ENCODE measurements around the gene CDR2.
"Not testable (repeated sequence)": the region's sequence is repeated elsewhere in the genome, so short reads cannot be mapped to it uniquely, and the experiment has no call there.

Gene CDR2

GRCh38 chr16:22374311-22375116 is at the start of gene CDR2:
Gene CDR2 (minus strand): TSS chr16:22374619. CDS start chr16:22374309, 310 bp downstream.
- DNase-seq (ENCODE audit: low read depth): peak; percentile 96

- no peak for DNase-seq (ENCODE audit: low read depth)
These were observed 49.3 kb upstream of the CDR2 start for GRCh38 chr16:22423716-22424115.

GRCh38 chr16:22421136-22421535 is 46.7 kb upstream of the CDR2 start:
- DNase-seq (ENCODE audit: low read depth): no peak

- no peak for DNase-seq (ENCODE audit: low read depth)
These were observed 46.3 kb upstream of the CDR2 start for GRCh38 chr16:22420606-22421135.

GRCh38 chr16:22419908-22420307 is 45.5 kb upstream of the CDR2 start:
- no peak for DNase-seq (ENCODE audit: low read depth)

GRCh38 chr16:22418826-22419225 is 44.4 kb upstream of the CDR2 start:
- no peak for DNase-seq (ENCODE audit: low read depth)

- DNase-seq (ENCODE audit: low read depth): not testable (repeated sequence)
These were observed 43.4 kb upstream of the CDR2 start for GRCh38 chr16:22417798-22418197.

GRCh38 chr16:22417019-22417418 is 42.6 kb upstream of the CDR2 start:
- no peak for DNase-seq (ENCODE audit: low read depth)

GRCh38 chr16:22413819-22414218 is 39.4 kb upstream of the CDR2 start:
- DNase-seq (ENCODE audit: low read depth): no peak

- DNase-seq (ENCODE audit: low read depth): no peak
These were observed 33.1 kb upstream of the CDR2 start for GRCh38 chr16:22407486-22407885.

GRCh38 chr16:22402191-22402590 is 27.8 kb upstream of the CDR2 start:
- no peak for DNase-seq (ENCODE audit: low read depth)

- no peak for DNase-seq (ENCODE audit: low read depth)
These were observed 26.5 kb upstream of the CDR2 start for GRCh38 chr16:22400900-22401299.

- DNase-seq (ENCODE audit: low read depth): no peak
These were observed 23.5 kb upstream of the CDR2 start for GRCh38 chr16:22397931-22398330.

- no peak for DNase-seq (ENCODE audit: low read depth)
These were observed 23.0 kb upstream of the CDR2 start for GRCh38 chr16:22397464-22397863.

- DNase-seq (ENCODE audit: low read depth): no peak
These were observed 21.5 kb upstream of the CDR2 start for GRCh38 chr16:22395960-22396359.

GRCh38 chr16:22394121-22394520 is 19.7 kb upstream of the CDR2 start:
- DNase-seq (ENCODE audit: low read depth): no peak

GRCh38 chr16:22388101-22388644 is 13.8 kb upstream of the CDR2 start:
- DNase-seq (ENCODE audit: low read depth): no peak

- no peak for DNase-seq (ENCODE audit: low read depth)
These were observed 12.6 kb upstream of the CDR2 start for GRCh38 chr16:22386976-22387375.

- DNase-seq (ENCODE audit: low read depth): no peak
These were observed 10.8 kb upstream of the CDR2 start for GRCh38 chr16:22385196-22385595.

GRCh38 chr16:22383827-22384226 is 9.4 kb upstream of the CDR2 start:
- DNase-seq (ENCODE audit: low read depth): no peak

- DNase-seq (ENCODE audit: low read depth): no peak
These were observed 7.0 kb upstream of the CDR2 start for GRCh38 chr16:22381392-22381791.

GRCh38 chr16:22380529-22380928 is 6.1 kb upstream of the CDR2 start:
- DNase-seq (ENCODE audit: low read depth): no peak

- no peak for DNase-seq (ENCODE audit: low read depth)
These were observed 5.2 kb upstream of the CDR2 start for GRCh38 chr16:22379656-22380055.
